ENCODE measurements around the gene CENPV.
A peak's percentile ranks its signal among the peaks of the same experiment; 100 is the strongest.

The CENPV gene

DNA sequence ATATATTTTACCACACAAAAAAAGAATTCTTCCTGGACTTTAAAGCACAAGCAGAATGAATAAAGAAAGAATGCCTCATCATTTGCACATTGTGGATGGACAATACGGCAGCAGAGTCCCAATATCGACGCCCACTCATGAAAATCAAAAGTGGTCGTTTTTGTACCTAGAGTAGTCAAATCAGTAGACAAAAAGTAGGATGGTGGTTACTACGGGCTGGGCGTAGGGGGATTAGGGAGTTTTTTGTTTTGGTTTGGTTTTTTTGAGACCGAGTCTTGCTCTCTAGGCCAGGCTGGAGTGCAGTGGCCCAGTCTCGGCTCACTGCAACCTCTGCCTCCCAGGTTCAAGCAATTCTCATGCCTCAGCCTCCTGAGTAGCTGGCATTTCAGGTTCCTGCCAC is 8.6 kb upstream of the CENPV start:
- no peak for DNase-seq (ENCODE audit: low read depth, low spot score)

DNA sequence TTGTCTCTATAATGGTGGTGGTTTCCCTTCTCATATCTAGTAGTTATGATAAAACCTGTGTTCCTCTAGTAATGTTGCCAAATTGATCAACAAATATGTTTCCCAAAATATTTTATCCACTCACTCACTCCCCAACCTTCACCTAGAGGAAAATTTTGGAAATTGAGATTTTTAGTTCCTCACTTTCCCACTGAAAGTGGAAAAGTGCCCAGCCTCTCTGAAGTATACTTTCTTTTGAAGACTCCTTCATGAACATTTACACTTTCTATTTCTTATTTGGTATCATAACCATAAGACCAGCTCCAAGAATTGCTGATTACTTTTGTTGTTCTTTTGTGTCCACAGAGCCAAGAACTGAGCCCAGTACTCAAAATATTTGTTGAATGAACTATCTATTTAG is 5.1 kb upstream of the CENPV start:
- DNase-seq (ENCODE audit: low read depth, low spot score): no peak

DNA sequence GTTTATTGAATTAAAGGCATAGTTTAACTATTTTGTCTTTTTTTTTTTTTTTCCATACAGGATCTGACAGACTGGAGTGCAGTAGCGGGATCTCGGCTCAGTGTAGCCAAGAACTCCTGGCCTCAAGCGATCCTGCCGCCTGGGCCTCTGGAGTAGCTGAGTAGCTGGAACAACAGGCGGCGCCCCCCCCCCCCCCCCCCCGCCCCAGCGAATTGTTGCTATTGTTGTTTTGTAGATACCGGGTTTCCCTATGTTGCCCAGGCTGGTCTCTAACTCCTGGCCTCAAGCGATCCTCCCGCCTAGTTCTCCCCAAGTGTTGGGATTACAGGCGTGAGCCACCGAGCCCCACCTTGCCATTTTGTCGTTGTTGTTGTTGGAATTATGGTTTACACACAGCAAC is 1.3 kb upstream of the CENPV start:
- no peak for DNase-seq (ENCODE audit: low read depth, low spot score)

DNA sequence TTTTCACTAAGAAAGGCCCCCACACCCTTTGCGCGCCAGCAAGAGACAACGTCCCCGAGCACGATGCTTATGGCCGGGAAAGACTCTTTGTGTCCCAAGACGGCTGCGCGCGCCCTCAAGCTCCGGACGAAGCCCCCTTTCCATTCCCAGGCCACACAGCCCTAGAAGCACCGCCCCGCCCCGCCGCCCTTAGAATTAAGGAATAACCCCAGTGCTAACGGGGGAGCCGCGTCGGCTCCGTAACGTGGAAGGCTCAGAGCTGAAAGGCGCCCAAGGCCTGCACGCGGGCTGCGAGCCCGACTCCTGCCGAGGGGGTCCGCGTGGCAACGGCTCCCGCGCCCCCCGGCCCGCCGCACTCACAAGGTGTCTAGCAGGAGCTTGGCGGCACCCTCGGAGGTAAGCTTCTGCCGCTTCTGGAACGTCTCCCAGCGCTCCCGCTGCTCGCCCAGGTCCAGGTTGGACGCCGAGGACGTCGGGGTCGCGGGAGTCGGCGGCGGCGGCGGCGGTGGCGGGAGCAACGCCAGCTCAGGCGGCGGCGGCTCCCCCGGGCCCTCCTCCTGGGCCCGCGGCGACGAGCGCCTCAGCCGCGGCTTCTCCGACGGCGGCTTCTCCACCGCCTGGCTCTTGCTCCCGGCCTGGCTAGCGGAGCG is 477 bp downstream of the CENPV start:
- DNase-seq (ENCODE audit: low read depth, low spot score): peak; percentile 7

DNA sequence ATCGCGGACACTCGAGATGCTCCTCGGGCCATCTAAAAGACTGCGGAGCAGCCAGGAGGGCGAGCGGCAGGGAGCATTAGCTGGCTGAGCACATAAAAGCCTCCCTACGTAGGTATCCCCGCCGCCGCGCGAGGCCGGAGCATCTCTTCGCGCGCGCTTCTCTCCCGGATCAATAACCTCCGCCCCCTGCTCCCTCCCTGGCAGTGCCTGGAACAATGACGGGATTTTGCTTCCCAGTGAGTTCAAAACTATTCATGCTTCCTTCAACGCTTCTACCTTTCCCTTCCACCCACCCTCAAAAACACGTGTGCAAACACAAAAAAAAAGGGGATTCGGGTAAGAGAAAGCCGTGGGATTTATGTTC is 984 bp downstream of the CENPV start:
- DNase-seq (ENCODE audit: low read depth, low spot score): no peak

DNA sequence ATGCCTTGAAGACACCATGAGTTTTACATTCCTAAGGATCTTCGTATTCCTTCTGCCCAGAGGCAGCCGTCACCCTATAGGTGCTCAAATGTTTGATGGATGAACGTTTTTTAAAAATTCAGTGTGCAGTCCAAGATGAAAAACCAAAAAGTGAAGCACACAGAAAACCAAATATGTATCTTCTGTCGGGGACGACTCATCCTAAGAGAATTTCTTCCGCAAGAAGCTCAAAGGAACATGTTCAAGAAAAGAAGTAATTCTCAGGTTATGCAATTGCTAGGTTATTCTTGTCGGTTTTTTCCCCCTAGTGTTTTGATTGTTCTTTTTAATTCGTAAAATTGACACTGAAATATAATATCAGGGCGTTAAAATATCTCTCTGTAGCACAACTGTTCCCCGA is 1.4 kb downstream of the CENPV start:
- DNase-seq (ENCODE audit: low read depth, low spot score): no peak

DNA sequence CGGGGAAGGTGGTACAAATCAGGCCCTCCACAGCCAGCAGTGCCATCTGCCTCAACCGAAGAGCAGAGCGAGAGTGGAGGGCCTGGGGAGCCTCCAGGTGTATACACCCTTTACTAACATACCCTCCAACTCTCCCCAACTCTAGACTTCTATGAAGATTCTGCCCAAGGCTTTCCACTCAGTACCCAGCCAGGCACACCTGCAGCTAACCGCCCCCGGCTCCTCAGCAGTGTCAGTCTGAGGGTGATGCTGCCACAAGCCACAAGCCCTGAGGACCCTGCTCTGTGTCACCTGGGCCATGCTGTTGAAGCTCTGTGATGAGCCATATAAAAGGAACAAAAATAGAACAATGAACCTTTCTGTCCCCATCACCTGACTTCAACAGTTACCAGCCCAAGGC is 3.8 kb downstream of the CENPV start:
- no peak for DNase-seq (ENCODE audit: low read depth, low spot score)

DNA sequence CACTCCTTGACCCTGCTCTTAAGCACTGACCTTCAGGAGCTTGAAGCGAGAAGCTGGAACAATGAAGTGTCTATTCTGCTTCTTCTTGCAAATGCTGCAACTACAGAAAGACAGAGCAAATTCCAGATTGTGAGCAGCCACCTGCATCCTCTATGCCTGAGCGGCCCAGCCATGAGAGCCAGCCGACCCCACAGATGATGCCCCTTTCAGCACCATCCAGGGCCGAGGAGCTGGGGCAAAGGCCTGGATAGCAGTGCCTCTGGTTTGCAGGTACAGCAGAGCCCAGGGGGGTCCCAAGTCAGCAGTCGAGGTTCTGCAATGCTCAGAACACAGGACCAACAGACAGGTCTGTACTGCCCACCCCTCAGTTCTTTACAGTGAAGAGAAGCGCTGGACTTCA is 4.7 kb downstream of the CENPV start:
- DNase-seq (ENCODE audit: low read depth, low spot score): no peak

DNA sequence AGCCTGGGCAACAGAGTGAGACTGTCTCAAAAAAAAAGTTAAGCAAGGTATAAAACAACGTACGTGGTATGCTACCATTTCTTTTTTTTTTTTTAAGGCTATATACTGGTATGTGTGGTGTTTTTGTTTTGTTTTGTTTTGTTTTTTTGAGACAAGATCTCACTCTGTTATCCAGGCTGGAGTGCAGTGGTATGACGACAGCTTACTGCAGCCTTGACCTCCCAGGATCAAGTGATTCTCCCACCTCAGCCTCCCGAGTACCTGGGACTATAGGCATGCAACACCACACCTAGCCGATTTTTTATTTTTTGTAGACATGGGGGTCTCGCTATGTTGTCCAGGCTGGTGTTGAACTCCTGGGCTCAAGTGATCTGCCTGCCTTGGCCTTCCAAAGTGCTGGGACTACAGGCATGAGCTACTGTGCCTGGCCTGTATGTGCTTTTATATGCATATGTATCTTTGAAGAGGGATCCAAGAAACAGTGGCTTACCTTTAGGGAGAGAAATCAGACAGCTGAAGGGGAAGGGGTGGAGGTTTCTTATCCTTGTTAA is 6.5 kb downstream of the CENPV start:
- no peak for DNase-seq (ENCODE audit: low read depth, low spot score)

DNA sequence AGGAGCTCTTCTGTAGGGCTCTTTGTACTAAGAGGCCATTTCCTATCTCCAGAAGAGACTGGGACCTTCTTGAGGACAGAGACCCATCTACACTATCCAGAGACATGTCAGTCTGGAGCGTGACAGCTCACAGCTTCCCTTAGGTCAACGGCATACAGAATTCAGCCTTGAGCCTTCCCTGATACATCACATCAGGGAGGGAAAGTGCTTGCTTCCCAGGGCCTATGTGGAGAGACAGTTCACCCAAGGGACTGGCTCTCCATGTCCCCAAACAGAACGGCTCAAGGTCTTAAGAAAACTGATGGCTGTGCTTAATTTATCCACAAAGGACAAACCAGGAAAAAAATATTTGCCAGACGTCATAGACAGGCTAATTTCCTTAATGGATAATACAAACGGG is 7.7 kb downstream of the CENPV start:
- DNase-seq (ENCODE audit: low read depth, low spot score): no peak

DNA sequence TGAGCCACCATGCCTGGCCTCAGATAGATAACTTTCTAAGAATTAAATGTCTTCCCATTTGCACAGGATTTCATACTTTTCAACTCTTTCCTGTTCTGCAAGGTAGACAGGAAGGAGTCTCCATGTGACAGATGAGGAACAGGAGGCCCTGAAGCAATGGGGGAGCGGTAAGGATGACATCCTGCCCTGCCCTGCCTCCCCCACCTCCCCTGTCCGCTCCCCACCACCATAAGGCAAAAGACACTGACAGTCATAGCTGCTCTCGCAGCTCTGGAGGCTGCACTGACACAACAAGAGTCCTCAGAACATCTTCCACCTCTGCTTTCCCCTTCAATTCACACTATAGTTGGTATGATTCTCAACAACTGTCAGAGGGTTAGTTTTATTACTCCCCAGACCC is 9.7 kb downstream of the CENPV start:
- DNase-seq (ENCODE audit: low read depth, low spot score): no peak

DNA sequence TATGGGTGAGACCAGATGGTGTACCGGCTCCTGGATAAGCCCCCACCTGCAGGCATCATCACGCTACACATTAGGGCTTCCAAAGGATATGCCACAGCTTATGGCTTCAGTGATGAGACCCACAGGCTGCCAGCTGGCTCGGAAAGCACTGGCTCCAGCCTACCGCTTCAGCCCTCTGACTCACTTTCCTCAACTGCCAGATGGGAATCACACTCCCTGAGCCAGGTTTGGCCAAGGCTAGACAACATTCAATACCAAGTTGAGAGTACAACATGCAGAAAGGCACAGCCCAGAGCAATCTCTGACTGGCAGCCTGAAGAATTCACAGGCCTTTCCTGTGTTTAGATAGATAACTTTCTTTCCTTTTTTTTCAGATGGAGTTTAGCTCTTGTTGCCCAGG is 10.3 kb downstream of the CENPV start:
- no peak for DNase-seq (ENCODE audit: low read depth, low spot score)

DNA sequence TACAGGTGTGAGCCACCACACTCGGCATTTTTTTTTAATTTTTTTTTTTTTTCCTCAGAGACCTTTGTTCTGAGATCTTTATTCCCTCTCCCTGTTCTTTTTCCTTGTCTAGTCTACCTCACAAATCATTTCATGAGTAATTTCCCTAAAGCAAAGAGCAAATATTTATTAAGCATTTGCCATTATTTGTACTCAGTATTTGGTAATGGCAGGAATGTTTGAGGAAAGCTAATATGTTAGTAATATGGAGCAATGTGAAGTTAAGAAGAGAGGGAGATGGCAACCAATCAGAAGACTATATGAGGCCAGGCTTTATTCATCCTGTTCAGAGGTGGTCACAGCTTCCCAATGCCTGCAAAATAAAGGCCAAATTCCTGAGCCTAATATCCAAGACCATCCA is 13.3 kb downstream of the CENPV start:
- DNase-seq (ENCODE audit: low read depth, low spot score): no peak

DNA sequence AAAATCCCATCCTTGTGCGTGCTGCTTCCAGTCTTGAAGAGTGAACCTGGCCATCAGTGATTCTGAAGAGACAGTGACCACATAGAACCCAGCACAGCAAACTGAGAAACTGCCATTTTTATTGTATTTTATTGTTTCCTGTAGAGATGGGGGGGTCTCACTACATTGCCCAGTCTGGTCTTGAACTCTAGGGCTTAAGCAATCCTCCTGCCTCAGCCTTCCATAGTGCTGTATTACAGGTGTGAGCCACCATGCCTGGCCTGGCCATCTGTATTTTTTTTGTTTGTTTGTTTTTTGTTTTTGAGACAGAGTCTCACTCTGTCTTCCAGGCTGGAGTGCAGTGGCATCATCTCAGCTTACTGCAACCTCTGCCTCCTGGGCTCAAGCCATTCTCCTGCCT is 13.9 kb downstream of the CENPV start:
- no peak for DNase-seq (ENCODE audit: low read depth, low spot score)

DNA sequence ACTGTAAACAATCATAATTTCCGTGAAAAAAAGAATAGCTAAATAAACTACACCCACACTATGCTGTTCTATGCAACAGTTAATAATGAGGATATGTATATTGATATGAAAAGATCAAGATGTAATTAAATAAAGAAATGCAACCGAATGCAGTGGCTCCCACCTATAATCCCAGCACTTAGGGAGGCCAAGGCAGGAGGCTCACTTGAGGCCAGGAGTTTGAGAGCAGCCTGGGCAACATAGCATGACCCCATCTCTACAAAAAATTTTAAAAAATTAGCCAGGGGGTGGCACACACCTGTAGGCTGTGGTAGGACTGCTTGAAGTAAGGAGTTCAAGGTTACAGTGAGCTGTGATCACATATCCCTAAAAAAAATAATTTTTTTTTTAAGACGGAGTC is 14.9 kb downstream of the CENPV start:
- DNase-seq (ENCODE audit: low read depth, low spot score): no peak

DNA sequence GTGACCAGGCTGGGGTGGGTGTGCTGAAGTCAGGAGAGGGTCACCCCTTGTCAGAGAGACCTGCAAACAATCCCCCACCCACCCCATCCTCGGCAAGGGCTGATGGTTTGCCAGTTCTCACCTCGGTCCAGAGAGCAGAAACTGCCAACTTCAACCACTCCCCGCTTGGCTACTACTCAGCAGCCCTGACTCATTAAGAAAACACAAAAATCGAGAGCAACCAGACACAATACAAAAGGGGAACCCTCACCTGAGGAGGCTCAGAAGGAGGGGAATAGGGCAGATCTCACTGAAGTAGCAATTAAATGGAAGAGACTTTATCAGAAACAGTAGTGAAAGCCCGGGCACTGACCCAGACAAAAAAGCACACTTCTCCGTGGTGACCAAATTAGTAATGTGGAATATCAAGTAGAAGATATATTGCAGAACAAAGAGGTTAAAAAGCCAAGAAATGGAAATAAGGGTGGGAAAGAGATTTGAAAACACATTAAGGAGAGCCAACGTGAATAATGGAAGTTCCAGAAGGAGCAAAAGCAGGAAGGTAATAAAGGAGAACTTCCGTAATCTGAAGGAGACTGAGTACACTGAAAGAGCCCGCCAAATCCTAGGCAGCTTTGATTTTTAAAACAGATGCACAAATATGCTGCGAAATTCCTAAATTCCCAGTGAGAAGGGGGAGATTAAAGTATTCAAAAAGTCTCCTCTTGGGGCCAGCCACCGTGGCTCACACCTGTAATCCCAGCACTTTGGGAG is 23.6 kb downstream of the CENPV start:
- no peak for DNase-seq (ENCODE audit: low read depth, low spot score)

DNA sequence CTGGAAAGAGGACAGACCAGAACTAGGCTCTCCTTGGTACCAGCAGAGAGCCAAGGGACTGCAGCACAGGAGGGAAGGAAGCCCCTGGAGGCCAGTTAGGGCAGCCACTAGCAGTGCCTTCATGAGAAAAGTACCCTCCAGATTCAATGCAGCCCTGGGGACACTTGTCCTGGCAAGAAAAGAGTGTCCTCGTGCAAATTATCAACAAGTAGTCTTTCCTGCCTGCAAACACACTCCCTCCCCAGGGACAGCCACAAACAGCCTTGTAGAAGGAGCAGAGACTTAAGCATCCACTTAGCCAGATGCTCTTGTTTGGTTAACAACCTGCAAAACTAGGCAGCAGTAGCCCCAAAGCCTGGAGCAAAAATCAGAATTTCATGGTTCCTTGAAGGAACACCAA is 24.3 kb downstream of the CENPV start:
- DNase-seq (ENCODE audit: low read depth, low spot score): no peak

DNA sequence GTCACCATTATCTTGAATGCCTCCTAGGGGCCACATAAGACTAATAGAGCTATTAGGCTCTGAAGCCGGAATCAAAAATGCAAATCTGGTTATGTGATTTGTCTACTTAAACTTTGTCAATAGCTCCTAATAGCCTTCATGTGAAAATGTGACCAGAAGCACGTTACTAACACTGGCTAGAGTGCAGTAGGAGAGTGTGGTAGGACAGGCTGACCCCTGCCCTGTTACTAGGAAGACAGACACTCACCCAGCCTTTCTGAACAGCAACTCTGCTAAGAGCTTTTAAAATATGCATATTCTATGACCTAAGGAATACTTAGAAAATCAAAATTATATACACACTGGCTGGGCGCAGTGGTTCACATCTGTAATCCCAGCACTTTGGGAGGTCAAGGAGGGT is 26.3 kb downstream of the CENPV start:
- no peak for DNase-seq (ENCODE audit: low read depth, low spot score)

DNA sequence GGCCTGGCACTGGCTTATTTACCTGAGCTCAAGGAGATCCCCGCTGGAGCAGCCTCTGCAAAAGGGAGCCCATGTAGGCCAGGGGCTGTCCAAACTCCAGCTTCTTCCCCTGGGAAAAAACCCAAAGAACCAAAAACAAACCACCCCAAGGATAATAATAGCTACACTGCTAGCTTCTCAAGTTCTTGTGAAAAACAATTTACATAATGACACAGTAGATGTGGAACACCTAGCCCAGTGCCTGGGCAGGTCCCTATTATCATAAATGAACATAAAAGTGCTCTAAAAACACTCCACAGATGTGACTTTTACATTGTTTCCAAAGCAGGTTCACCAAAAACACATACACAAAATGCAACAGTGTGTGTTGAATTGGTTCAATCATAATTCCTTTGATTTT is 27.3 kb downstream of the CENPV start:
- DNase-seq (ENCODE audit: low read depth, low spot score): no peak

DNA sequence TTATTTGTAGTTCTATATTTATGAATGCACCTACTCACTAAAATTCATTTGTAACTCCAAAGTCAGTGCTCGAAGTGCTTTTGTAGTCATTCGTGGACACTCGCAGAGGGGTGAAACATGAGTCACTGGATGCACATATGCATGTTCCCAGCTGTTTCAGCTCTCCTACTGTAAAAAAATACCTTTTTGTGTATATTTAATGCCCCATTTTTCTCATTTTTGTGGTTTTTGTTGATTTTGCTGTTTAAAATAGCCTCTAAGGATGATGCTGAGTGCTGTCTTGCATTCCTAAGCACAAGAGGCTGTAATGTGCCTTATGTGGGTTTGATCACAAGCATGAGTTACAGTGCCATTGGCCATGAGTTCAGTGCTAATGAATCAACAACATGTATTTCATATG is 30.6 kb downstream of the CENPV start:
- no peak for DNase-seq (ENCODE audit: low read depth, low spot score)

DNA sequence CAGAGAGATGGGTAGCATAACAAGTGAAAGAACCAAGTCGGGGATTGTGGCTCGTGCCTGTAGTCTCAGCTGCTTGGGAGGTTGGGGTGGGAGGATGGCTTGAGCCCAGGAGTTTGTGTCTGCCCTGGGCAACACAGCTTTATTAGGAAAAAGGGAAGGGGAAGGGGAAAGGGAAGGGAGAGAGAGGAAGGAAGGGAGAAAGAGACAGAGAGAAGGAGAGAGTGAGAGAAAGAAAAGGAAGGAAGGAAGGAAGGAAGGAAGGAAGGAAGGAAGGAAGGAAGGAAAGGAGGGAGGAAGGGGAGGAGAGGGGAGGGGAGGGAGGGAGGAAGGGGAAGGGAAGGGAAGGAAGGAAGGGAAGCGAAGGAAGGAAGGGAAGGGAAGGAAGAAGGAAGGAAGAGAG is 33.3 kb downstream of the CENPV start:
- DNase-seq (ENCODE audit: low read depth, low spot score): no peak

DNA sequence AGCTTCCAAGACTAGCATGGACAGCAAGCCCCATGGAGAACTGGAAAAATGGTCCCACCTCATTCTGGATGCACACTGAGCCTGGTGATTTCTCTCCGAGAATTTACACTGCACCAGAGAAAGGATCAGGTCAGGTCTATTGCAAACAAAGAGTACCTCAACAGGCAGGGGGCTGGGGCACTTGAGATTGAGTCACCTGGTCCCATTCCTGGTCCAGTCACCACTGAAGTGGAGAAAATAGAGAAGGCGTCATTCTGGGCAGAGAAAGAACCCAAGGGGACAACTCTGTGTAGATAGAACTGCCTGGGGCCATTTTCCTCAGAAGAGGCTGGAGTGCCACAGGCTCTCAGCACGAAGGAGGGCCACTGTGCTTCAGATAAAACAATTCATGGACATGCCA is 38.4 kb downstream of the CENPV start:
- DNase-seq (ENCODE audit: low read depth, low spot score): no peak

DNA sequence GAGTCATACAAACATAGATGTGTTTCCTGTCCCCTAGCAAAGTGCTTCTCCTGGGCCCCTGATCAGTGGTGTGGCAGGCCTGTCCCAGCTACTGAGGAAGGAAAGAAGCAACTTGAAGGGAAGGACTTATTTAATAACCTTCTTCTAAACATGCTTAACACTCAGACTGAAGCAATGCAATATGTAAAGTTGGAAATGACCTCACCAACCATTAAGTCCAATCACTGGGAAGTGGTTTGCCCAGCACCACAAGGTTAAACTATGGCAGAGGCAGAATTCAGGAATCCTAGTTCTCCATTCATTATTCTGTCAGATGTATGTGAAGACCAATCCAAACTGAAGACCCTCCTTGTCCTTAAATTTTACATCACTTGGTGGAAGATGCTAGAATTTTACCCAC is 39.1 kb downstream of the CENPV start:
- DNase-seq (ENCODE audit: low read depth, low spot score): no peak
